HepG2 (cell line): ENCODE measurements around the gene PIP4K2B. TPM values are rescaled to one million over a fixed set of nuclear protein-coding genes. Genes with fewer than 3 reads are reported as not detected.

Experiments used
- ATRX ChIP-seq: sonication (generic); formaldehyde crosslinking; IDR thresholded peaks from 2 replicates; pipeline ENCODE4 v1.4.0; 2020; ENCODE audit warnings: missing genetic modification reagents, borderline replicate concordance
- FOXA3 ChIP-seq: IDR thresholded peaks from 2 replicates; pipeline ENCODE4 v1.6.1; 2016; ENCODE audit warnings: missing genetic modification reagents, missing compliant biosample characterization
- HHEX ChIP-seq: IDR thresholded peaks from 2 replicates; pipeline ENCODE4 v1.6.1; 2016; ENCODE audit warnings: control low read depth
- KMT2A ChIP-seq: sonication (generic); formaldehyde crosslinking; IDR thresholded peaks from 2 replicates; pipeline ENCODE4 v1.4.0; 2020; ENCODE audit warnings: missing genetic modification reagents
- MLLT10 ChIP-seq: sonication (generic); formaldehyde crosslinking; IDR thresholded peaks from 2 replicates; pipeline ENCODE4 v1.4.0; 2020; ENCODE audit warnings: missing genetic modification reagents
- STAG1 ChIP-seq: sonication (generic); formaldehyde crosslinking; IDR thresholded peaks from 2 replicates; pipeline ENCODE4 v1.4.0; 2020; ENCODE audit warnings: missing genetic modification reagents
- ZNF136 ChIP-seq: sonication (generic); formaldehyde crosslinking; IDR thresholded peaks from 2 replicates; pipeline ENCODE4 v1.8.1; 2022; ENCODE audit warnings: low read depth, mild to moderate bottlenecking, moderate library complexity, missing genetic modification reagents
- ZNF3 ChIP-seq: IDR thresholded peaks from 2 replicates; pipeline ENCODE4 v1.7.0; 2017; ENCODE audit warnings: inconsistent platforms
- ZNF547 ChIP-seq: sonication (generic); formaldehyde crosslinking; IDR thresholded peaks from 2 replicates; pipeline ENCODE4 v1.5.1; 2020; ENCODE audit warnings: mild to moderate bottlenecking, missing genetic modification reagents
- ZNF616 ChIP-seq: sonication (generic); formaldehyde crosslinking; IDR thresholded peaks from 2 replicates; pipeline ENCODE4 v1.5.0; 2020; ENCODE audit warnings: low read depth, mild to moderate bottlenecking, missing genetic modification reagents
- polyA plus RNA-seq, 8 experiments: library from polyadenylated mRNA; depleted of rRNA in 3 of 8; stranded (reverse) in 7 of 8; unstranded in 1 of 8; fragments of >200 nt; fragmentation: Illumina TruSeq in 4 of 8; extraction: Trizol in 4 of 8; gene quantifications; 2 replicates each; pipeline versions ENCODE4 v1.2.1 to v1.2.3, GENCODE V29; 2011 to 2016; ENCODE audit warnings: low read depth in 4 of 8, missing spikeins in 1 of 8, mixed read lengths in 1 of 8; ENCODE audit not compliant: insufficient read depth in 1 of 8
- total RNA-seq, 5 experiments: library from RNA; depleted of rRNA; stranded (reverse); fragments of >200 nt; fragmentation: Illumina TruSeq; extraction: Trizol; gene quantifications; 2 replicates each; pipeline ENCODE4 v1.2.3, GENCODE V29; 2016; ENCODE audit warnings: low read depth in 1 of 5
- TF ChIP-seq, protein P1 (sequence below): IDR thresholded peaks from 2 replicates; pipeline ENCODE4 v1.6.1; 2012; ENCODE audit warnings: low read depth, low read length, improper control_type of control experiment
- TF ChIP-seq, protein P2 (sequence below): sonication (generic); formaldehyde crosslinking; IDR thresholded peaks from 2 replicates; pipeline ENCODE4 v1.8.0; 2023; ENCODE audit warnings: mild to moderate bottlenecking, missing genetic modification reagents
- TF ChIP-seq, protein P3 (sequence below): sonication (generic); formaldehyde crosslinking; IDR thresholded peaks from 2 replicates; pipeline ENCODE4 v1.5.0; 2020; ENCODE audit warnings: missing genetic modification reagents, mild to moderate bottlenecking, borderline replicate concordance
- TF ChIP-seq, protein P4 (sequence below): IDR thresholded peaks from 2 replicates; pipeline ENCODE4 v1.6.1; 2016; ENCODE audit warnings: missing genetic modification reagents, missing compliant biosample characterization
- TF ChIP-seq, protein P5 (sequence below): IDR thresholded peaks from 2 replicates; pipeline ENCODE4 v1.6.1; 2018; ENCODE audit warnings: missing genetic modification reagents, mild to moderate bottlenecking, missing compliant biosample characterization
- TF ChIP-seq, protein P6 (sequence below): sonication (generic); formaldehyde crosslinking; IDR thresholded peaks from 2 replicates; pipeline ENCODE4 v1.4.0; 2020; ENCODE audit warnings: mild to moderate bottlenecking, missing genetic modification reagents

PIP4K2B gene
- total and polyA plus RNA-seq, 2 of the 13 experiments (the other 11 are each of a cell fraction or from before 2014, with no cell fraction given), result 20.4 to 54.0 TPM

DNA sequence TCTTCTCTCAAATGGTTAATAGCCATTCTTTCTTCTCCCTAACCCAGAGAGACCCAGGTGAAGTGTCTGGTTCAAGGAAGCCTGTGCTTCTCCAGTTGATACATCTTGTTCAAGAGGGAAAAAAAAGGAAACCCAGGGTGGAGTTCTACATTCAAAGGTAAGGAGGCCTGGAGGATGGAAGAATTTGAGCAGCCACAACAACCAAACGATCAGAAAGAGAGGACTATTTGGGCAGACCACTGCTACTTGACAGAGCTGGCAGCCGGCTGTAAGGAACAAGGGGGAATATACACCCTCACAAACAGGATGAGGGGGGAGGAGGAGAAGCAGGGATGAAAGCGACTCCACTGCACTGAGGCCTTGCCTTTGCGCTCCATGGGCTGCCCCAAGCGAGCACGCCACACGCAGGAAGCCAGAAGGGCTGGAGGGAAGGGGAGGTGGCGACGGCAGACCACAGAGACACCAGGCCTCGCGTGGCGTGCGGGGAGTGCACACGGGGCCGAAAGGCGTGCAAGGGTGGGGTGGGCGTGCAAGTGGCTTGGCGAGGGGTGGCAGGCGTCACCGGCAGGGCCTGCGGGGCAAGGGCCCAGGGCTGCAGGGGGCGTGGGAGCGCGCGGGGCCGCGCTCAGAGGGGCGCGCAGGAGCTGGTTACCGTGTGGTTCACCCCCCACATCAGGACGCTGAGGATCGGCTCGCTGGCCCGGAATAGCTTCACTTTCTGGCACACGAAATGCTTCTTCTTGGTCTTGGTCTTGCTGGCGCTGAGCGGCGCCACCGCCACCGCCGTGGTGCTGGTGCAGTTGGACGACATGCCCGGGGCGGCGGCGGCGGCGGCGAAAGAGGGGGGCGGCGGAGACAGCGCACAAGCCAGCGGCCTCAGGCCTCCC, 499 bp downstream of the PIP4K2B start (continued):
- TF ChIP-seq, protein P1, sequence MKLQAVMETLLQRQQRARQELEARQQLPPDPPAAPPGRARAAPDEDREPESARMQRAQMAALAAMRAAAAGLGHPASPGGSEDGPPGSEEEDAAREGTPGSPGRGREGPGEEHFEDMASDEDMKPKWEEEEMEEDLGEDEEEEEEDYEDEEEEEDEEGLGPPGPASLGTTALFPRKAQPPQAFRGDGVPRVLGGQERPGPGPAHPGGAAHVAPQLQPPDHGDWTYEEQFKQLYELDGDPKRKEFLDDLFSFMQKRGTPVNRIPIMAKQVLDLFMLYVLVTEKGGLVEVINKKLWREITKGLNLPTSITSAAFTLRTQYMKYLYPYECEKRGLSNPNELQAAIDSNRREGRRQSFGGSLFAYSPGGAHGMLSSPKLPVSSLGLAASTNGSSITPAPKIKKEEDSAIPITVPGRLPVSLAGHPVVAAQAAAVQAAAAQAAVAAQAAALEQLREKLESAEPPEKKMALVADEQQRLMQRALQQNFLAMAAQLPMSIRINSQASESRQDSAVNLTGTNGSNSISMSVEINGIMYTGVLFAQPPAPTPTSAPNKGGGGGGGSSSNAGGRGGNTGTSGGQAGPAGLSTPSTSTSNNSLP, result no peak
- TF ChIP-seq FOXA3 (CRISPR knock-in tag), result no peak
- TF ChIP-seq KMT2A, result peak; percentile 66
- TF ChIP-seq, protein P2, sequence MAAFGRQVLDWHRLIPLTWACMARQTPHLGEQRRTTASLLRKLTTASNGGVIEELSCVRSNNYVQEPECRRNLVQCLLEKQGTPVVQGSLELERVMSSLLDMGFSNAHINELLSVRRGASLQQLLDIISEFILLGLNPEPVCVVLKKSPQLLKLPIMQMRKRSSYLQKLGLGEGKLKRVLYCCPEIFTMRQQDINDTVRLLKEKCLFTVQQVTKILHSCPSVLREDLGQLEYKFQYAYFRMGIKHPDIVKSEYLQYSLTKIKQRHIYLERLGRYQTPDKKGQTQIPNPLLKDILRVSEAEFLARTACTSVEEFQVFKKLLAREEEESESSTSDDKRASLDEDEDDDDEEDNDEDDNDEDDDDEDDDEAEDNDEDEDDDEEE, result no peak
- TF ChIP-seq ZNF136 (CRISPR knock-in tag), result no peak
- TF ChIP-seq ZNF547 (CRISPR knock-in tag), result no peak
- peak; percentile 80 for TF ChIP-seq ZNF616 (CRISPR knock-in tag)
- TF ChIP-seq, protein P3, sequence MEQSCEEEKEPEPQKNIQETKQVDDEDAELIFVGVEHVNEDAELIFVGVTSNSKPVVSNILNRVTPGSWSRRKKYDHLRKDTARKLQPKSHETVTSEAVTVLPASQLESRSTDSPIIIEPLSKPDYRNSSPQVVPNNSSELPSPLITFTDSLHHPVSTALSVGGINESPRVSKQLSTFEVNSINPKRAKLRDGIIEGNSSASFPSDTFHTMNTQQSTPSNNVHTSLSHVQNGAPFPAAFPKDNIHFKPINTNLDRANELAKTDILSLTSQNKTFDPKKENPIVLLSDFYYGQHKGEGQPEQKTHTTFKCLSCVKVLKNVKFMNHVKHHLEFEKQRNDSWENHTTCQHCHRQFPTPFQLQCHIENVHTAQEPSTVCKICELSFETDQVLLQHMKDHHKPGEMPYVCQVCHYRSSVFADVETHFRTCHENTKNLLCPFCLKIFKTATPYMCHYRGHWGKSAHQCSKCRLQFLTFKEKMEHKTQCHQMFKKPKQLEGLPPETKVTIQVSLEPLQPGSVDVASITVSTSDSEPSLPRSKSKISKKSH (CRISPR knock-in tag), result peak; percentile 93; the same call in 1 of the 2 replicates
- no peak for TF ChIP-seq MLLT10 (CRISPR knock-in tag)
- TF ChIP-seq, protein P4, sequence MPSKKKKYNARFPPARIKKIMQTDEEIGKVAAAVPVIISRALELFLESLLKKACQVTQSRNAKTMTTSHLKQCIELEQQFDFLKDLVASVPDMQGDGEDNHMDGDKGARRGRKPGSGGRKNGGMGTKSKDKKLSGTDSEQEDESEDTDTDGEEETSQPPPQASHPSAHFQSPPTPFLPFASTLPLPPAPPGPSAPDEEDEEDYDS (CRISPR knock-in tag), result no peak; the same call in 1 of the 2 replicates
- TF ChIP-seq, protein P5, sequence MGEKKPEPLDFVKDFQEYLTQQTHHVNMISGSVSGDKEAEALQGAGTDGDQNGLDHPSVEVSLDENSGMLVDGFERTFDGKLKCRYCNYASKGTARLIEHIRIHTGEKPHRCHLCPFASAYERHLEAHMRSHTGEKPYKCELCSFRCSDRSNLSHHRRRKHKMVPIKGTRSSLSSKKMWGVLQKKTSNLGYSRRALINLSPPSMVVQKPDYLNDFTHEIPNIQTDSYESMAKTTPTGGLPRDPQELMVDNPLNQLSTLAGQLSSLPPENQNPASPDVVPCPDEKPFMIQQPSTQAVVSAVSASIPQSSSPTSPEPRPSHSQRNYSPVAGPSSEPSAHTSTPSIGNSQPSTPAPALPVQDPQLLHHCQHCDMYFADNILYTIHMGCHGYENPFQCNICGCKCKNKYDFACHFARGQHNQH (CRISPR knock-in tag), result 0 out of 2 replicates have a peak, but pooled peaks have one; percentile 13
- TF ChIP-seq ZNF3 (CRISPR knock-in tag), result no peak
- no peak for TF ChIP-seq STAG1 (CRISPR knock-in tag)
- TF ChIP-seq, protein P6, sequence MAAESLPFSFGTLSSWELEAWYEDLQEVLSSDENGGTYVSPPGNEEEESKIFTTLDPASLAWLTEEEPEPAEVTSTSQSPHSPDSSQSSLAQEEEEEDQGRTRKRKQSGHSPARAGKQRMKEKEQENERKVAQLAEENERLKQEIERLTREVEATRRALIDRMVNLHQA (CRISPR knock-in tag), result no peak
- TF ChIP-seq HHEX (CRISPR knock-in tag), result no peak
- TF ChIP-seq ATRX (CRISPR knock-in tag), result no peak
